AG10803 (cell line): ENCODE results near the gene BRD3OS.

Experiments used
- DNase-seq: peaks from one replicate; pipeline ENCODE4 v3.0.0; 2010; ENCODE audit warnings: low read depth
- H3K4me3 ChIP-seq: 2 replicates; pipeline ENCODE4 v1.5.1; 2011; ENCODE audit warnings: mild to moderate bottlenecking, low read length, control low read depth
- TF ChIP-seq, protein P1 (sequence below): conservative IDR thresholded peaks from 2 replicates; pipeline ENCODE4 v1.5.1; 2011; ENCODE audit warnings: mild to moderate bottlenecking, low read length, control low read depth, inconsistent platforms

BRD3OS gene

GRCh38 chr9:133994353-133995011 lies 30.8 kb upstream of the BRD3OS start:
- H3K4me3 ChIP-seq = no peak overlapping the region
- peak; percentile 43 for DNase-seq
- TF ChIP-seq, protein P1, sequence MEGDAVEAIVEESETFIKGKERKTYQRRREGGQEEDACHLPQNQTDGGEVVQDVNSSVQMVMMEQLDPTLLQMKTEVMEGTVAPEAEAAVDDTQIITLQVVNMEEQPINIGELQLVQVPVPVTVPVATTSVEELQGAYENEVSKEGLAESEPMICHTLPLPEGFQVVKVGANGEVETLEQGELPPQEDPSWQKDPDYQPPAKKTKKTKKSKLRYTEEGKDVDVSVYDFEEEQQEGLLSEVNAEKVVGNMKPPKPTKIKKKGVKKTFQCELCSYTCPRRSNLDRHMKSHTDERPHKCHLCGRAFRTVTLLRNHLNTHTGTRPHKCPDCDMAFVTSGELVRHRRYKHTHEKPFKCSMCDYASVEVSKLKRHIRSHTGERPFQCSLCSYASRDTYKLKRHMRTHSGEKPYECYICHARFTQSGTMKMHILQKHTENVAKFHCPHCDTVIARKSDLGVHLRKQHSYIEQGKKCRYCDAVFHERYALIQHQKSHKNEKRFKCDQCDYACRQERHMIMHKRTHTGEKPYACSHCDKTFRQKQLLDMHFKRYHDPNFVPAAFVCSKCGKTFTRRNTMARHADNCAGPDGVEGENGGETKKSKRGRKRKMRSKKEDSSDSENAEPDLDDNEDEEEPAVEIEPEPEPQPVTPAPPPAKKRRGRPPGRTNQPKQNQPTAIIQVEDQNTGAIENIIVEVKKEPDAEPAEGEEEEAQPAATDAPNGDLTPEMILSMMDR = peak; percentile 94

DNA sequence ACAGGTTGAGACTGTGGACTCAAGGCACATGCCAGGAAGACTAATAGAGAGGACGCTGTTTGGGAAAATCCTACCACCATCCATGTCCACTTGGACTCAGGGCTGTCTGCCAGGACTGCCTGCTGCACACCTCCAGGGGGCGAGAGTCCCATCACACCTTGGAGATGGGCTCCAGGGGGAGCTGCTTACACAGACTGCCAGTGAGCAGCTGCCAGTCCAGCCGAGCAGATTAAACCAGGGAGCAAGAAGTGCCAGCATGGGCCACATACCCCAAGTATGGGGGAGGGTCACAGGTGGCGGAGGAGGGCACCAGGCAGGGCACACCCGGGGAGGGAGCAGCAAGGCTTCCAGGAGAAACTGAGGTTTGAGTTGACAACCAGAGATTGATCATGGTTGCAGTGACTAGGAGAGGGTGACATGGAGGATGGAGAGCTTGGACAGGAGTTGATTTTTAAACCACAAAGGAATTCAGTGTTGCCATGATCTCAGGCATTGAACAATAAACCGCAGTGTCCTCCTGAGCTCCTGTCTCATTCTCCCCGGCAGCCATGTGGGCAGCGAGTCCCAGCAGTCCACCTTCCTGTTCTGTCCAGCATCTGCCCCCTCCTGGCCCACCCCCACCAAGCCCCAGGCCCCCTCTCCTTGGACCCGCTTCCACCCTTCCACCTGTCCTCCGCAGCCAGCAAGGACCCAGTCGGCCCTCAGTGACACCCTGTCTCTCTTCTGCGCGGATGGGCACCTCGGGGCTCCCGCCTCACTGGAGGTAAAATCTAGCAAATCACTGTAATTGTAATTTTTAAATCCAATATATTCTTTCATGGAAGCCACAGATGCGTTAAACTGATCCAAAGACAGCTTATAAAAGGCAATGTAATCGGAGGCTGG lies 30.0 kb upstream of the BRD3OS start:
- TF ChIP-seq, protein P1 = peak; percentile 39
- no peak overlapping the region for H3K4me3 ChIP-seq
- peak; percentile 54 for DNase-seq

- DNase-seq = peak; percentile 35
- no peak overlapping the region for H3K4me3 ChIP-seq
- TF ChIP-seq, protein P1 = no peak
Measured at GRCh38 chr9:133996531-133997520, 28.5 kb upstream of the BRD3OS start.

GRCh38 chr9:133997584-133997983 lies 27.7 kb upstream of the BRD3OS start:
- no peak for DNase-seq
- no peak overlapping the region for H3K4me3 ChIP-seq
- TF ChIP-seq, protein P1 = no peak

DNA sequence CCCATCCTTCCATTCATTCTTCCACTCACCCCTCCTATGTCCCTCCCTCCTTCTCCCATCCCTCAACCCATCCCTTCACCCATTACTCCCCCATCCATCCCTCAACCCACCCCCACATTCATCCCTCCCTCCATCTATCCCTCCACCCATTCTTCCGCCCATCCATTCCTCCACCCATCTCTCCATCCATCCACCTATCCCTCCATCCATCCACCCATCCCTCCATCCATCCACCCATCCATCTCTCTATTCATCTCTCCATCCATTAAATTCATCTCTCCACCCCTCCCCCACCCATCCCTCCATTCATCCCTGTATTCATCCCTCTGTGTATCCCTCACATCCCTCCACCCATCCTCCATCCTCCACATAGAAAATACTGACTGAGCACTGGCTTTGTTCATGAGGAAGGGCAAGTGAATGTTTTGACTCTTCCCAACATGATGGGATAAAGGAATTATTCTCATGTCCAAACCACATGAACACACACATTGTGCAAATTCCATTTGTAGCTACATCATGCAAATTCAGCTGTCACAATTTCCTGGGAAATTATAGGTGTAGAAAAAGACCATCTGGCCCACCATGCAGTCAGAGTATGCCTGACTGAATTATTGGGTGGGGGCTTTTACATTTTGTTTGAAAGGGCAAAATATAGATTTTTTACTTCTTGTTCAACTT lies 26.2 kb upstream of the BRD3OS start:
- TF ChIP-seq, protein P1 = no peak
- no peak overlapping the region for H3K4me3 ChIP-seq
- peak; percentile 83 for DNase-seq

- peak; percentile 51 for DNase-seq
- H3K4me3 ChIP-seq = no peak overlapping the region
- TF ChIP-seq, protein P1 = peak; percentile 4; the same call in 1 of the 2 replicates
Measured at GRCh38 chr9:133999851-134000265, 25.4 kb upstream of the BRD3OS start.
